ENCODE results near the gene AK4.

- TF ChIP-seq CTCF (IDR thresholded peaks at IDR 0.05; ENCODE audit: low read depth, low read length, poor library complexity, severe bottlenecking) (no peak), EZH2phosphoT487 (IDR thresholded peaks at IDR 0.05; ENCODE audit: borderline replicate concordance, low read length) (no peak)
These were observed 34.7 kb upstream of the AK4 start for GRCh38 chr1:65113298-65113697.

Data from DOHH2 (cell line).